Smooth muscle cell (in vitro differentiated cells): ENCODE results near the gene RRAGA. TPM values are rescaled to one million over a fixed set of nuclear protein-coding genes. Genes with fewer than 3 reads are reported as not detected.
"Not testable (repeated sequence)": the region's sequence is repeated elsewhere in the genome, so short reads cannot be mapped to it uniquely, and the experiment has no call there.

Source experiments
- DNase-seq: peaks from one replicate; lab custom pipeline; 2025; ENCODE audit not compliant: unreplicated experiment; lab: John Stamatoyannopoulos, UW
- H2AFZ ChIP-seq: fragments of 200-600 bp; sonication (generic); 2 replicates; pipeline ENCODE4 v1.6.0; 2016; ENCODE audit warnings: antibody characterized with exemption, low read depth, mild to moderate bottlenecking
- H3F3A ChIP-seq: fragments of 200-600 bp; sonication (generic); 2 replicates; pipeline ENCODE4 v1.6.0; 2017; ENCODE audit warnings: antibody characterized with exemption, low read depth
- H3K27ac ChIP-seq: fragments of 200-600 bp; sonication (generic); 2 replicates; pipeline ENCODE4 v1.5.1; 2016; ENCODE audit warnings: low read depth, mild to moderate bottlenecking
- H3K27me3 ChIP-seq: fragments of 200-600 bp; sonication (generic); 2 replicates; pipeline ENCODE4 v1.6.1; 2016; ENCODE audit warnings: low read depth, mild to moderate bottlenecking
- H3K36me3 ChIP-seq: fragments of 200-600 bp; sonication (generic); 2 replicates; pipeline ENCODE4 v1.5.1; 2016; ENCODE audit warnings: low read depth
- H3K4me1 ChIP-seq: fragments of 200-600 bp; sonication (generic); 2 replicates; pipeline ENCODE4 v1.5.1; 2016; ENCODE audit warnings: low read depth
- H3K4me2 ChIP-seq: fragments of 200-600 bp; sonication (generic); 2 replicates; pipeline ENCODE4 v1.6.0; 2016; ENCODE audit warnings: mild to moderate bottlenecking
- H3K4me3 ChIP-seq: fragments of 200-600 bp; sonication (generic); 2 replicates; pipeline ENCODE4 v1.5.1; 2016; ENCODE audit warnings: mild to moderate bottlenecking
- H3K79me2 ChIP-seq: fragments of 200-600 bp; sonication (generic); 2 replicates; pipeline ENCODE4 v1.6.0; 2016; ENCODE audit warnings: low read depth, mild to moderate bottlenecking
- H3K9ac ChIP-seq: fragments of 200-600 bp; sonication (generic); 2 replicates; pipeline ENCODE4 v1.6.0; 2016; ENCODE audit warnings: low read depth
- H3K9me3 ChIP-seq: fragments of 200-600 bp; sonication (generic); replicated peaks from 2 replicates; pipeline ENCODE4 v1.5.1; 2016; ENCODE audit warnings: low read depth
- H4K20me1 ChIP-seq: fragments of 200-600 bp; sonication (generic); 2 replicates; pipeline ENCODE4 v1.6.0; 2016; ENCODE audit warnings: low read depth
- CTCF ChIP-seq: fragments of 200-600 bp; sonication (generic); IDR thresholded peaks from 2 replicates; pipeline ENCODE4 v1.5.1; 2017; ENCODE audit warnings: borderline replicate concordance, mild to moderate bottlenecking, antibody characterized with exemption; ENCODE audit not compliant: insufficient read depth, poor library complexity, severe bottlenecking
- WGBS: methylation state at CpG from one replicate; pipeline ENCODE4 v1.1.7; 2016; ENCODE audit warnings: low lambda C conversion rate; 5-methylcytosine and 5-hydroxymethylcytosine counted together
- polyA plus RNA-seq: library from polyadenylated mRNA; unstranded; fragments of >200 nt; fragmentation: Nextera tagmentation; extraction: Ambion mirVana; gene quantifications from 2 replicates; pipeline ENCODE4 v1.2.1, GENCODE V29; 2016
- small RNA-seq: library from RNA; depleted of rRNA; stranded (forward); fragments of <200 nt; gene quantifications from one replicate; pipeline ENCODE3, GENCODE V24; 2014
- total RNA-seq: library from RNA; depleted of rRNA; stranded (reverse); fragments of >200 nt; gene quantifications from 2 replicates; pipeline ENCODE4 v1.2.3, GENCODE V29; 2014

Gene RRAGA
- total and polyA plus RNA-seq, 2 experiments from 2014 or later: 101 to 139 TPM

DNA sequence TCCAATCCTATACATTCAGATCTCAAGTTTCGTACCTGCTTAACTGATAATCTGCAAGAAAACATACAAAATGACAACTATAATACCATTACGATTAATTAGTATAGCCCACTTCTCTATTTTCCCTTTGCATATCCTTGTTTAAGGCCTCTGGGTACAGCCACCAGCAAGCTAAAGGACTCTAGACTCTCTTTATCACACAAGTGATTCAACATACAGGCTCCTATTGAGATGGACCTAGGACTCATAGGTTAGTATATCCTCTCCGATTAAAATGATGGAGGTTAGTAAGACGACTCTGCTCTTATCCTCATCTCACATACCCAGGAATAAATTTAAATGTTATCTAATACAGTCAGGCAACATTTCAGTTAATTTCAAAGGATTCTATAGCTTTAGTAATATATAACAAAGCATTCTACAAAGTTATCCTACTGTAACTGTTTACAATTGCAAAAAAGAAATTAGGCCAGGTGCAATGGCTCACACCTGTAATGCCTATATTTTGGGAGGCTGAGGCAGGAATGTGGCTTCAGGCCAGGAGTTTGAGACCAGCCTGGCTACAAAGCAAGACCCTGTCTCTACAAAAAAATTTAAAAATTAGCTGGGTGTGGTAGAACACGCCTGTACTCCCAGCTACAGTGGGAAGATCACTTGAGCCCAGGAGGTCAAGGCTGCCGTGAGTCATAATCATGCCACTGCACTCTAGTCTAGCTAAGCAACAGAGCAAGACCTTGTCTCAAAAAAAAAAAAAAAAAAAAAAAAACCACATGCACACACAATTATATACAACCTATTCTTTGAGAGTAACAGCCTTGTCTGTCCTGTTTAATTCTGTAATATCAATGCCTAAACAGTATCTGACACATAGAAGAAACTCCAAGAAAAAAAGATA, 38.1 kb downstream of the RRAGA start:
- Histone ChIP-seq H3K4me3 (no peak overlapping the region), H3K36me3 (no peaks in the 10 kb centered on the region), H3K79me2 (no peaks in the 10 kb centered on the region), H3K27me3 (no peaks in the 10 kb centered on the region), H3K9me3 (no peaks in the 10 kb centered on the region), H4K20me1 (no peaks in the 10 kb centered on the region), H3K4me1 (no peaks in the 10 kb centered on the region), H3K27ac (no peak overlapping the region), H3K4me2 (no peak overlapping the region), H3K9ac (no peak overlapping the region), H3F3A (no peaks in the 10 kb centered on the region), H2AFZ (no peak overlapping the region)
- WGBS: 85% methylated on average over 6 of the region's 6 CpGs
- DNase-seq: no peak
- TF ChIP-seq CTCF: no peak

- H3K79me2 ChIP-seq: peaks cover 58% of the 10 kb centered on the region
Observed at GRCh38 chr9:19097431-19097830, 48.2 kb downstream of the RRAGA start.

More at GRCh38 chr9:19097431-19097830, 48.2 kb downstream of the RRAGA start:
- H2AFZ ChIP-seq, H3K9ac ChIP-seq, H3K36me3 ChIP-seq, DNase-seq, H3K4me3 ChIP-seq, H3K9me3 ChIP-seq, H3K4me2 ChIP-seq, H3K27me3 ChIP-seq, H4K20me1 ChIP-seq, H3K27ac ChIP-seq, H3F3A ChIP-seq: not testable (repeated sequence)
- H3K4me1 ChIP-seq: peaks cover 16% of the 10 kb centered on the region

Small RNA genes lying within 50 kb of the gene (small RNA-seq; reads per million reads assigned to genes)
- gene RF00019 (not detected), gene RNU6-264P (not detected), gene SCARNA8 (27.5 reads per million, percentile 92 among the genes with 10 or more reads in this experiment)

Other genes starting within 250 kb of the RRAGA start
- gene SAXO1, start 16.2 kb upstream of the RRAGA start, total RNA-seq: not detected in 2 replicates
- 0.08 TPM in 1 of 2 replicates, not detected in the other for gene SAXO1, start 16.2 kb upstream of the RRAGA start, polyA plus RNA-seq
- gene HAUS6, start 53.5 kb downstream of the RRAGA start, total RNA-seq: 12.5 and 13.1 TPM in 2 replicates
- gene HAUS6, start 53.5 kb downstream of the RRAGA start, polyA plus RNA-seq: 3.8 and 4.3 TPM in 2 replicates
- gene PLIN2, start 78.1 kb downstream of the RRAGA start, total RNA-seq: 34.2 and 34.5 TPM in 2 replicates
- 59.4 and 63.9 TPM in 2 replicates for gene PLIN2, start 78.1 kb downstream of the RRAGA start, polyA plus RNA-seq
- gene DENND4C, start 181.3 kb downstream of the RRAGA start, total RNA-seq: 24.8 and 28.5 TPM in 2 replicates
- 4.0 and 10.1 TPM in 2 replicates for gene DENND4C, start 181.3 kb downstream of the RRAGA start, polyA plus RNA-seq